GM19468 (cell line): Measurements from ENCODE around the gene PRAF2.

Experiments used
- ATAC-seq: cut with Tn5 transposase; IDR thresholded peaks from one replicate; pipeline ENCODE4 v1.9.1; 2021; ENCODE audit warnings: mild to moderate bottlenecking, moderate library complexity, moderate number of reproducible peaks; ENCODE audit not compliant: unreplicated experiment; ENCODE audit errors: extremely low read depth

Gene PRAF2

GRCh38 chrX:49043987-49044281 lies 29.9 kb downstream of the PRAF2 start:
- ATAC-seq, result no peak

GRCh38 chrX:49043220-49043986 lies 30.4 kb downstream of the PRAF2 start, which contains the start of gene TFE3:
TFE3 (minus strand) TSS chrX:49043357; CDS start chrX:49043226, 131 bp downstream.
- ATAC-seq, result peak; percentile 73

GRCh38 chrX:49042581-49043219 lies 31.1 kb downstream of the PRAF2 start:
- no peak for ATAC-seq

GRCh38 chrX:49041744-49042580 lies 31.8 kb downstream of the PRAF2 start:
- ATAC-seq, result no peak

DNA sequence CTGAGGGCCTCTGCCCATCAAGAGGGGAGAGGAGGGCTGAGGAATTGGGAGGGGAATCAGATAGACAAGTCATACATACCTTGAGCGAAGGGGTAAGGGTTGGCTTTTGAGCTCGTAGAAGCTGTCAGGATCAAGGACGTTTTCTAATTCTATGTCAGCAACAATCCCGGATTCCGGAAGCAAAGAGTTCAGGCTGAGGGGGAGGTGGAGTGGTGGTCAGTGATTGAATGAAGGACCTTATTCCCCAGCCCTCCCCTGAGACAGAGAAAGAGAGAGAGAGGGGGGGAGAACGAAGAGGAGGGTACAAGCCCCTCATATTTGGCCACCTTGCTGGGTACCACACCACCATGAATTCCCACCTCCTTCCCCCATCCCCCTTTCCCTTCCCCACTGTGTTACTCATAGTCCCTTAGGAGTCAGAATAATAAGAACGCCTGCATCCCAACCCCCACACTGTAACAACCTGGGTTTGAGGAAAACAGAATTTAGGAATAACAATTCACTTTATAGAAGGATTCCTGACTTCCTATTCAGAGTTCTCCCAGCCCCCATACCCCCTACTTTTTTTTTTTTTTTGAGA lies 33.3 kb downstream of the PRAF2 start:
- no peak for ATAC-seq

GRCh38 chrX:49039598-49040375 lies 34.0 kb downstream of the PRAF2 start:
- ATAC-seq, result no peak

GRCh38 chrX:49037883-49038475 lies 35.8 kb downstream of the PRAF2 start:
- ATAC-seq, result no peak

- ATAC-seq, result no peak
Measured at GRCh38 chrX:49030283-49030682, 43.5 kb downstream of the PRAF2 start.

- ATAC-seq, result no peak
Measured at GRCh38 chrX:49029876-49030275, 43.9 kb downstream of the PRAF2 start.
